Esophagus muscularis mucosa (tissue), 4 donors: ENCODE results near the gene CT45A3.

Experiments used
- EP300 ChIP-seq: sonication (generic); formaldehyde crosslinking; IDR thresholded peaks from one replicate; pipeline ENCODE4 v1.6.1; 2017; ENCODE audit warnings: antibody characterized with exemption
- POLR2A ChIP-seq: fragments of 450-650 bp; IDR thresholded peaks from one replicate; pipeline ENCODE4 v1.6.1; 2017; ENCODE audit warnings: antibody characterized with exemption, moderate library complexity, mild to moderate bottlenecking, low read depth
- POLR2AphosphoS5 ChIP-seq, 2 donors: sonication (generic); formaldehyde crosslinking; IDR thresholded peaks; one replicate each; pipeline ENCODE4 v1.6.1; 2017; ENCODE audit warnings: antibody characterized with exemption in 2 of 2
- TF ChIP-seq, protein P1 (sequence below), 3 experiments: fragments of 200-600 bp in 2 of 3; fragments of 450-650 bp in 1 of 3; sonication (generic) in 2 of 3; IDR thresholded peaks; one replicate each; pipeline ENCODE4 v1.5.1; 2017 to 2019; ENCODE audit warnings: antibody characterized with exemption in 3 of 3, mild to moderate bottlenecking in 2 of 3, moderate library complexity in 1 of 3

DNA sequence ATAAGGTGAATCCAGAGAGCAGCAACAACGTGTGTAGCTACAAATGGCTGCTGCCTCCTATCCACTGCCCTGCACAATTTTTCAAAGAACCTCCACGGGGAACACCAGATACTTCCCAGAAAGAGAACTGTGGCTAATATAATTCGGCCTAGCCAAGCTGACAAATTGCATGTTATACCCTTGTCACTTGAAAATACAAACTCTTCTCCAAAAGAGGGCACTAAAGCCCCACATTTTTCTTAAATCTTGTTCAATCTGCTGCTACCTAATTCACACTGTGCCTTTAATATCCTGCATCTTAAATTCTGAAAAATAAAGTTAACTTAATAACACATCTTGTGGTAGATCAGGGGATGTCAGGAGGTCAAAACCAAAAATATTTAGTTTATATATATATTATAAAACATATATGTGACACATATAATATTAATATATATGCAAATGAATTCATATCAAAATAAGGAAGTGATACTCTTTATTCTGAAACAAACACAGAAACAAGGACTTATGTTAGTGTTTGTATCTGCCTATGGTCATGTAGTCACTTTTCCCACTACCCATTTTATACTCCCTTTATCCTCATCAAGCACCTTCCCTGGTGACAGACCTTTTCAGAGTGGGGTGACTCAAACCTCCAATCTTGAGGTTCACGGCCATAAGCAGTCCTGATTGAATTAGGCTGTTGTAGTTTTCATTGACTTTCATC lies 30.5 kb downstream of the CT45A3 start:
- no peak for TF ChIP-seq POLR2A
- TF ChIP-seq, protein P1, sequence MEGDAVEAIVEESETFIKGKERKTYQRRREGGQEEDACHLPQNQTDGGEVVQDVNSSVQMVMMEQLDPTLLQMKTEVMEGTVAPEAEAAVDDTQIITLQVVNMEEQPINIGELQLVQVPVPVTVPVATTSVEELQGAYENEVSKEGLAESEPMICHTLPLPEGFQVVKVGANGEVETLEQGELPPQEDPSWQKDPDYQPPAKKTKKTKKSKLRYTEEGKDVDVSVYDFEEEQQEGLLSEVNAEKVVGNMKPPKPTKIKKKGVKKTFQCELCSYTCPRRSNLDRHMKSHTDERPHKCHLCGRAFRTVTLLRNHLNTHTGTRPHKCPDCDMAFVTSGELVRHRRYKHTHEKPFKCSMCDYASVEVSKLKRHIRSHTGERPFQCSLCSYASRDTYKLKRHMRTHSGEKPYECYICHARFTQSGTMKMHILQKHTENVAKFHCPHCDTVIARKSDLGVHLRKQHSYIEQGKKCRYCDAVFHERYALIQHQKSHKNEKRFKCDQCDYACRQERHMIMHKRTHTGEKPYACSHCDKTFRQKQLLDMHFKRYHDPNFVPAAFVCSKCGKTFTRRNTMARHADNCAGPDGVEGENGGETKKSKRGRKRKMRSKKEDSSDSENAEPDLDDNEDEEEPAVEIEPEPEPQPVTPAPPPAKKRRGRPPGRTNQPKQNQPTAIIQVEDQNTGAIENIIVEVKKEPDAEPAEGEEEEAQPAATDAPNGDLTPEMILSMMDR (IDR thresholded peaks at IDR 0.05) = no peak
- no peak for TF ChIP-seq POLR2AphosphoS5 (IDR thresholded peaks at IDR 0.05)
- TF ChIP-seq EP300 = no peak
